Endothelial cell of umbilical vein (primary cell): ENCODE data around the gene LIX1.

Experiments
- EZH2 ChIP-seq: IDR thresholded peaks from 2 replicates; pipeline ENCODE4 v1.6.1; 2012; ENCODE audit warnings: borderline replicate concordance, low read depth, mild to moderate bottlenecking, moderate library complexity, low read length, inconsistent platforms; ENCODE audit not compliant: severe bottlenecking
- MYC ChIP-seq: IDR thresholded peaks from one replicate; pipeline ENCODE4 v1.6.1; 2011; ENCODE audit warnings: mild to moderate bottlenecking, low read depth, low read length
- POLR2A ChIP-seq: IDR thresholded peaks from 2 replicates; pipeline ENCODE4 v1.6.1; 2012; ENCODE audit warnings: low read depth, mild to moderate bottlenecking, control low read depth, low read length
- TF ChIP-seq, protein P1 (sequence below), 2 donors: IDR thresholded peaks; 1 replicate in 1 of 2; 2 replicates in 1 of 2; pipeline ENCODE4 v1.5.1; 2011; ENCODE audit warnings: low read length in 2 of 2, mild to moderate bottlenecking in 2 of 2, moderate library complexity in 2 of 2, control low read depth in 1 of 2, inconsistent platforms in 1 of 2, low read depth in 1 of 2; ENCODE audit not compliant: insufficient read depth in 1 of 2; ENCODE audit errors: extremely low read depth in 1 of 2

DNA sequence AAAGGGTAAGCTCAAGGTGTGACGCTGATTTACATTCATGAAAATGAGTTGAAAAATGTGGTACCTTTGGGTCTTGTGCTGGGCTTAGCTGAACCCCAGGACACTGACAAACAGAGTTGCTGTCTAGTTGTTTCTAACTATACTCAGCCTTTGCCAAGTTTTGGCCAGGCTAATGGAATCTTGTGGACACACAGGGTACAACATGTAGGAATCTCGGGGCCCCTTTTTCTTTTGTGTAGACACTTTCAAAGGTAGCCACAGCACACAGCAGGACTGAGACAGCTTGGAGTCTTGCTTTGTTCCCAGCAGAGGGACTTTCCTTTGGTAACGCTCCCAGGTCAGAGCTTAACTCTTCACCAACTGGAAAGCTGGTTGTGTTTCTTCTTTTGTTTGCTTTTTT lies 7.8 kb downstream of the LIX1 start:
- TF ChIP-seq POLR2A (no peak), EZH2 (no peak), MYC (no peak)
- TF ChIP-seq, protein P1, sequence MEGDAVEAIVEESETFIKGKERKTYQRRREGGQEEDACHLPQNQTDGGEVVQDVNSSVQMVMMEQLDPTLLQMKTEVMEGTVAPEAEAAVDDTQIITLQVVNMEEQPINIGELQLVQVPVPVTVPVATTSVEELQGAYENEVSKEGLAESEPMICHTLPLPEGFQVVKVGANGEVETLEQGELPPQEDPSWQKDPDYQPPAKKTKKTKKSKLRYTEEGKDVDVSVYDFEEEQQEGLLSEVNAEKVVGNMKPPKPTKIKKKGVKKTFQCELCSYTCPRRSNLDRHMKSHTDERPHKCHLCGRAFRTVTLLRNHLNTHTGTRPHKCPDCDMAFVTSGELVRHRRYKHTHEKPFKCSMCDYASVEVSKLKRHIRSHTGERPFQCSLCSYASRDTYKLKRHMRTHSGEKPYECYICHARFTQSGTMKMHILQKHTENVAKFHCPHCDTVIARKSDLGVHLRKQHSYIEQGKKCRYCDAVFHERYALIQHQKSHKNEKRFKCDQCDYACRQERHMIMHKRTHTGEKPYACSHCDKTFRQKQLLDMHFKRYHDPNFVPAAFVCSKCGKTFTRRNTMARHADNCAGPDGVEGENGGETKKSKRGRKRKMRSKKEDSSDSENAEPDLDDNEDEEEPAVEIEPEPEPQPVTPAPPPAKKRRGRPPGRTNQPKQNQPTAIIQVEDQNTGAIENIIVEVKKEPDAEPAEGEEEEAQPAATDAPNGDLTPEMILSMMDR (IDR thresholded peaks at IDR 0.05; ENCODE audit: extremely low read depth in 1 of 2, insufficient read depth in 1 of 2, low read depth in 1 of 2, low read length in 2 of 2) = no peak
